ENCODE measurements around the gene ATP5PO.
"Not testable (repeated sequence)": the region's sequence is repeated elsewhere in the genome, so short reads cannot be mapped to it uniquely, and the experiment has no call there.

ATP5PO gene

DNA sequence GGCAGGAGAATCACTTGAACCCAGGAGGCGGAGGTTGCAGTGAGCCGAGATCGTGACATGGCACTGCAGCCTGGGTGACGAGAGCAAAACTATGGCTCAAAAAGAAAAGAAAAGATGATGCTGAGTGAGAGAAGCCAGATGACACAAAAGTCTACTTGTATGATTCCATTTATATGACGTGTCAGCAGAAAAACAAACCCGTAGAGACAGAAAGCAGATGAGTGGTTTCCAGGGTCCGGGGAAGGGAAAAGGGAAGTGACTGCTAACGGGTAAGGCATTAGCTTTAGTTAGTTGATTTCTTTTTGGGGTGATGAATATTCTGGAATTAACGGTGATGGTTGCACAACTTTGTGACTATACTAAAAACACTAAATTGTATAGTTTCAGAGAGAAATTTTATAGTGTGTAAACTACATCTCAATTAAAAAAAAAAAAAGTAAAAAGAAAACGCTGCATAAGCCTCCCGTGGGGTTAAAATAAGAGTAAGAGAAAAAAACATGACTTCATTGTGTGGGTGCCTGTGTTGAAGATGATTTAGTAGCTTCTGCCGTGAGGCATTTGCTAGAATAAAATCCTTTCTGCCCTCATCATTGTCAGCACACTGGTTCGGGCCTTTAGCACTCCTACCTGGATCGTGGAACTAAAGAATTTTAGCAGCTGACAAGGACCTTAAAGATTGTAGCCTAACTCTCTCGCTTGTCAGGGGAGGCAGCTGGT lies 24.7 kb upstream of the ATP5PO start:
- peak; percentile 70 for DNase-seq (ENCODE audit: low read depth)

DNA sequence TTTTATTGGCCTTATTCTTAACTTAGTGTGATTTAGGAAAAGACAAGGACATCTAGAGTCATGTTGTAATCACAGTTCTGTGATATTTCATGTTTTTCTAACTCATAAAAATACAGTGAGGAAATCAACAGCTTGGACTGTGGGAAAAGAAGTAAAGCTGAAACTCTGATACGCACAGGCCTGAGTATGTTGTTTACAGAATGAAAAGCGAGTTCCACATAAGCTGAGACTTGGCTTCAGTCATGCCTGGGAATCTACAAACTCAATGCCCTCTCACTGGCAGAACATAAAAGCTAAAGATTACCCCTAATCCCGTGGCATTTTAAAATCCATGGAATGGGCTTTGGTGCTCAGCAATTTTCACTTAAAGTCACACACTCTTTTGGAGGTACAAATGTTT lies 23.6 kb upstream of the ATP5PO start:
- peak; percentile 78 for DNase-seq (ENCODE audit: low read depth)

DNA sequence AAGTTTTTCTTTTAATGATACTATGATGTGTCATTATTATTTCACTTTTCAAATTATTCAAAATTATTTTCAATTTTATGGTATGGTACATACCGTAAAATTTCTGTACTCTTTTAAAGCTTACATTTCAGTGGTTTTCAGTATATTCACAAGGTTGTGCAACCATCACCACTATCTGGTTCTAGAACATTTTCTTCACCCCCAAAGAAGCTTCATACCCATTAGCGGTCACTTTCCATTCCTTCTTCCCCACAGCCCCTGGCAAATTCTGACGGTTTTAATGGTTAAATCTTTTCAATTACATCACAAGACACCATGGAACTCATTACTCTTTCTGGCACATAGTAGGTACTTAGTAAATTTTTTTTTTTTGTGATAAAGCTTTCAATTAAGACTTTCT lies 22.8 kb upstream of the ATP5PO start:
- peak; percentile 30 for DNase-seq (ENCODE audit: low read depth)

DNA sequence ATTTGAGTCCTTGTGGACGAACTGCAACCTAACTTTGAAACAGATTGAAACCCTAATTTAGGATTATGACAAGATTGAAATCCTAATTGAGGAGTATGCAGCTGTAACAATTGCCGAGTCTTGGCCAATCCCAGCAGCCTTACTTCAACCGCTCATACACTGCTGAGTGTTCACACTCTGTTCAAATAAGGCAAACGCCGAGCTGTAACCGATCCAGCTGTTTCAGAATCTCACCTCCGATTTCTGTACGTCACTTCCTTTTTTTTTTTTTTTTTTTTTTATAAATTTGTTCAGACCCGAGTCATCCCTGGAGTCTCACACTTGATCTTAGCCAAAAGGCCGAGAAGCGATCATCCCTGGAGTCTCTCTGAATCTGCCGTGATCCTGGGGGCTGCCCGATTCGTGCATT lies 22.3 kb upstream of the ATP5PO start:
- DNase-seq (ENCODE audit: low read depth): no peak

DNA sequence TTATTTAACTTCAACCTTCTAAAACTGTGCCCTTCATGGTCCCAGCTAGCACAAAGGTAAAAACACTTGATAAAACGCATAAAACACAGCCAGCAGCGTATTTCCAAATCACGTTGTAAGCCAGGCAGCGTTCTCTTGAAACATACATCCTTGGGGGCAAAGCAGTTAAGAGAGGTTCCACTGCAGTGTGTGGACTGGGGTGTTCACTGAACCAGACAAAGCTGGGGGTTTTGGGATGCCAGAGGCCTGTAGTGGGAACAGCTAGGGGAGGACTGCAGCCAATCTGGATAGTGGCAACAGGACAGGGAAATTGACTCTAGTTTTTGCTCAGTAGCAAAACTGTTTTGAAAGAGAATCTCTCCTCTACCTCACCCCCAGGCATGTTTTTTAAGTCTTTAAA lies 21.5 kb upstream of the ATP5PO start:
- DNase-seq (ENCODE audit: low read depth): no peak

DNA sequence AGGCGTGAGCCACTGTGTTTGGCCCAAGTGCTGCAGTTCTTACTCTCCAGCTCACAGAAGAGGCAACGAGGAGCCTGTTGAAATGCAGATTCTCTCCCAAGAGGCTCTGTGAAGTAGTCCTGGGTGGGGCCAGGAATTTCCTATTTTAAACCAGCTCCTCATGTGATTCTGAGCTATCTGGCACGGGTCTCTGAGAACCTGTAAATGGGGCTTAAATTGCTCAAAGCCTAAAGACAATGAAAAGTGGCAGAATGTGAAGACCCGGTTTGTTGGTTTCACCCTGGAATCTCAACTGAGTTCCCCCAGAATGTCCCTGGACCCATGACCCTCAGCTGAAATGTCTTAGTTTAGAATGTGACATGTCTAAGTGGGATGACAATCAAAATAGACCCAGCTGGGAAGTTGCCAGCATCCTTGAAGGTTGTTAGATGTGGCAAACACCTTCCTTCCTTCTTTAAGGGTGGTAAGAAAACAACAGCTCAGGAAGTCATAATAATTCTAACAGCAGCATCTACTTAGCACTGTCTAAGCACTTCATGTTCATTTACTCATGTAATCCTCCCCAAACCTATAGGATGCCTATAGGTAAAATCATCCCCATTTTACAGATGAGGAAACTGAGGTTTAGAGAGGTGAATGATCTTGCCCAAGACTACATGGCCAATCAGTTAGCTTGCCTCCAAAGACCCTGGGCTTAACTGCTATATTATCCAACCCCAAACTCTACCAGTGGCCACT lies 20.9 kb upstream of the ATP5PO start:
- DNase-seq (ENCODE audit: low read depth): no peak

DNA sequence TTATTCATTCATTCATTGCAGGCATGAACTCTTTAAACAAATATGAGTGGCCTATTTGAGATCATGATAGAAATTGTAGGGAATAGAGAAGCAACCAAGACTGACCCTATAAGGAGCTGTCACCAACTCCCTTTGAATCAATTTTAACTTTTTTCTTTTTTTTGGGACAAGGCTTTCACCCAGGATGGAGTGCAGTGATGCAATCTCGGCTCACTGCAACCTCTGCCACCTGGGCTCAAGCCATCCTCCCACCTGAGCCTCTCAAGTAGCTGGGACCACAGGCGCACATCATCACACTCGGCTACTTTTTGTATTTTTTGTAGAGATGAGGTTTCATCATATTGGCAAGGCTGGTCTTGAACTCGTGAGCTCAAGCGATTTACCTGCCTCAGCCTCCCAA lies 17.1 kb upstream of the ATP5PO start:
- no peak for DNase-seq (ENCODE audit: low read depth)

DNA sequence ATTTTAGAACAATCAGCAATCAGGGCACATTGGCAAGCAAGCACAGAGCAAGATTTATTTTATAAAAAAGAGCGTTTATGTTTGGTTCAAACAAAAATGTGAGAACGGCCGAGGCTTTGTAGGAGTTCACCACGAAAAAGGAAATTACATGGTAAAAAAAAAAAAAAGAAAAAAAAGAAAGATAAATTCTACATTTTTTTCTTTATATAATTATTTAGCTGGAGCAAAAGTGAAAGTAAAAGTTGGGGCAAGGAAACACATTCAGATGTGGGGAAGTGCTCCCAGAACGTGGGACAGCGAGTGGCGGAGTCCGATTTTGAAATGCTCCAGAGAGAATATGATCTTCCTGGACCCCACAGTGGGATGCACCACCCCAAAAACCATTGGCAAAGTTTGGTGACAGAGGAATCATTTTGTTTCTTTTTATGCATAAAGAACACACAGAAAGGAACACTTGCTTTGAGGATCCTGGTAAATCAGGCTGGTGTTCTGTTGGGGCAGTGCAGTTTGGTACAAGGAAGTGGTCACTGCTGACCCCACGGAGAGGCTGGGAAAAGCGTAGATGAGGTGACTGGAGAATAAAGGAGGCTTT lies 16.3 kb upstream of the ATP5PO start:
- DNase-seq (ENCODE audit: low read depth): peak; percentile 17

DNA sequence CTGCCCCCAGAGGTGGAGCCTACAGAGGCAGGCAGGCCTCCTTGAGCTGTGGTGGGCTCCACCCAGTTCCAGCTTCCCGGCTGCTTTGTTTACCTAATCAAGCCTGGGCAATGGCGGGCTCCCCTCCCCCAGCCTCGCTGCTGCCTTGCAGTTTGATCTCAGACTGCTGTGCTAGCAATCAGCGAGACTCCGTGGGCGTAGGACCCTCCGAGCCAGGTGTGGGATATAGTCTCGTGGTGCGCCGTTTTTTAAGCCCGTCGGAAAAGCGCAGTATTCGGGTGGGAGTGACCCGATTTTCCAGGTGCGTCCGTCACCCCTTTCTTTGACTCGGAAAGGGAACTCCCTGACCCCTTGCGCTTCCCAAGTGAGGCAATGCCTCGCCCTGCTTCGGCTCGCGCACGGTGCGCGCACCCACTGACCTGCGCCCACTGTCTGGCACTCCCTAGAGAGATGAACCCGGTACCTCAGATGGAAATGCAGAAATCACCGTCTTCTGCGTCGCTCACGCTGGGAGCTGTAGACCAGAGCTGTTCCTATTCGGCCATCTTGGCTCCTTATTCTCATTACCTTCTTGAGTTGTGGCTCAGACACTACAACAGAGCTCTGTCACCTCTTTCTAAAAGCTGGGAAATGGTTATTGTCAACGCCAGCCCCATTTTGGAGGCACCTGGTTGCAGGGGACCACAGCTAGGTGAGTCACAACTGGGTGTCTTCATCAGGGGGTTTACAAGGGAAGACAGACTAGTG lies 15.6 kb upstream of the ATP5PO start:
- DNase-seq (ENCODE audit: low read depth): peak; percentile 7

DNA sequence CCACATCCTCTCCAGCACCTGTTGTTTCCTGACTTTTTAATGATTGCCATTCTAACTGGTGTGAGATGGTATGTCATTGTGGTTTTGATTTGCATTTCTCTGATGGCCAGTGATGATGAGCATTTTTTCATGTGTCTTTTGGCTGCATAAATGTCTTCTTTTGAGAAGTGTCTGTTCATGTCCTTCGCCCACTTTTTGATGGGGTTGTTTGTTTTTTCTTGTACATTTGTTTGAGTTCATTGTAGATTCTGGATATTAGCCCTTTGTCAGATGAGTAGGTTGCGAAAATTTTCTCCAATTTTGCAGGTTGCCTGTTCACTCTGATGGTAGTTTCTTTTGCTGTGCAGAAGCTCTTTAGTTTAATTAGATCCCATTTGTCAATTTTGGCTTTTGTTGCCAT lies 10.6 kb upstream of the ATP5PO start:
- not testable (repeated sequence) for DNase-seq (ENCODE audit: low read depth)

DNA sequence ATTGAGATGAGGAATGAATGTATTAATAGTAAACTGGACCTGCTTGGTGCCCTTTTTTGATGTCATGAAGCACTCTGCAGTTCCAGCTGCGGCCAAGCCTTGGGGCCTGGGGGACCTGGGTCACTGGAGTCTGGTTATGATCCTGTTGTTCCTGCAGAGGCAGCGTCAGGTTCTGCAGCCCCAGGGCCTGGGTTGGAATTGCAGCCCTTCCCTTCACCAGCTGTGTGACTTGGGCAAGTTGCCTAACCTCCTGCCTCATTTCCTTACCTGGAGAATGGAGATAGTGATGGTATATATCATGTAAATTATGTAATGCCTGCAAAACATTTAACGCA lies 9.1 kb upstream of the ATP5PO start:
- no peak for DNase-seq (ENCODE audit: low read depth)

DNA sequence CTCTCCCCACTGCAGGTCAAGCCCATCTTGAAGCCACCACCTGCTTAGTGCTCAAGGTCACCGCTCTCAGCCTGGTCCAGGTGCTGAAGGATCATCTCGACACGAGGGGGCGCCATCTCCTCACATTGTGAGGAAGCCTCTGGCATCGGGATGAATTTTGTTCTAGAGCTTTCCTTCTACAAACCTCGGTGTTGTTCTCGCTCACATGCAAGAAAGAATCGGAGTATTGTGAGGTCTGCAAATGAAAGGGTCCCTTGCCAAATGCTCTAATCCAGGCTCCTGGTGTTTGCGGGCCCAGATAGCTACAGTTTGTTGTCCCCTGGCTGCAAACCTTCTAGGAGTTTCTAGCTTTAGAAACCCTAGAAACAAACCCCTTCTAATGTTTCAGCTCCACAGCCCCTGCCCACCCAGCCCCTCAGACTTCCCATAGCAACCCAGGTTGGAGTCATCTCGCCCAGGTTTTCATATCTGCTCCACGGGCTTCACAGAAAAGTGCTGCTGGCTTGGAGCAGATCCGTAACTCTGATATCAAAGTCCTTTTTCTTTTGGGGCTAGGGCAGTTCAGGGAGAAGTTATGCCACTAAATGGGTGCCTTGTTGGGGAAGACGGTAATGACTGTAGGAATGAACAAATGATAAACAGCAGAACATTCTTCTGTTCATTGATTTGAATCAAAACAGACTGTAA lies 8.6 kb upstream of the ATP5PO start:
- peak; percentile 72 for DNase-seq (ENCODE audit: low read depth)

DNA sequence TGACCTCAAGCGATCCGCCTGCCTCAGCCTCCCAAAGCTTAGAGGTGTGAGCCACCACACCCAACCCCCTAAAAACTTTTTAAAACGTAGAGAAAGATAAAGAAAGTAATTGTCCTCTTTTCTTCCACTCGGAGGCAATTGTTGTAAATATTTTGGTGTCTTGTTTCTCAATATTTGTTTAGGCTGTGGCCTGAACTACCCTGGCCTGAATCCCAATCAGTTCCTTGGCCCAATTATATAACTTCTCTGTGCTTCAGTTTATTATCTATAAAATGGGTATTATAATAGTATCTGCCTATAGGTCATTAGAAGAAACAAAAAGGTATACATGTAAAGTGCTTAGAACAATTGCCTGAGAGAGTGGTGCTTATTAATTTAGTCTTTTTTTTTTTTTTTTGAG lies 1.8 kb upstream of the ATP5PO start:
- DNase-seq (ENCODE audit: low read depth): no peak

DNA sequence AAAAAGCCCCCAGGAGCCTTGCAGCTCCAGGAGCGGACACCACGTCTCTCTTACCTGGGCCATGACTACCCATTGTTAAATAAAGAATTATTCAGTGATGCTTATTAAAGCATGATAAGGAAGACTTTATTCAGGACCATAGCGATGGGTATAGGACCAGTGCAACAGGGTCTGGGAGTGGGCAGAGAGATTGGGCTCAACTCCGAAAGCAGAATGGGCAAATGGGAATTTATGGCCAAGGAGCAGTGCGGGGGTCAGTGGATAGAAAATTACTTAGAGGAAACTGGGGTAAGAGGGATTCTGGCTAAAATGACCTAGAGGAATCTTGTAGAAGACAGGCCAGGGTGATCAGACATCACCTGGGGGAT lies 580 bp upstream of the ATP5PO start:
- no peak for DNase-seq (ENCODE audit: low read depth)

DNA sequence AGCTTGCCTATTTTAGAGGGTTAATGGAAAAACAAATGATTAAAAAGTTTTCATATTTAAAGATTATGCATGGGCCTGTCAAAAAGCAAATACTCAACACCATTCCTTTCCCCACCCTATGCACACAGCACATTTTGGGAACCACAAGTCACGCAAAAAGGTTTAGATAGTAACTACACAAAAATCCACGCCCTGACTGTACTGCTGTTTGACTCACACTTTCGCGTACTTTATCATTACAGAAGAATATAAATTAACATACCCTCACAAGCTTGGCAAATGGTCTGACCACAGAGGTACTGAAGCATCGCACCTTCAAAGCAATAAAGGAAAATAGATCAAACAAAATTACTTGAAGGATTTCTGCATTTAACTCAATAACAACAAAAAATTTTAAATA lies 1.4 kb downstream of the ATP5PO start:
- DNase-seq (ENCODE audit: low read depth): no peak

DNA sequence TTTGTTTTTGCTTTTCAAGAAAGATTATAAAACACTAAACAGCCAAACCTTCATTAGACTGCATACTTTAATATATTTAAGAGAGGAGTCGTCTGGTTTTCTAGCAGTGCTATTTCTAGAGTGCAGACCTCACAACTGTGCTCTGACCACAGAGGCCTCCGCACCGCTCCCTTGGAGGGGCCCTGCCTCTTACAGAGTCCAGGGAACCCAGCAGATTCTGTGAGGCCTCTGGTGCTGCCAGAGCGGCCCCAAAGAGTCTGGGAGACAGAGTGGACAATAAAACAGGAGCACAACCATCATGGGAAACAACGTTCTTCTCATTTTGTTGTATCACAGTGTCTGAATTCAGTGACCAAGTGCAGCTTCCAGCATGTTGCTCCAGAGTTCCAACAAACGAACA lies 5.8 kb downstream of the ATP5PO start:
- no peak for DNase-seq (ENCODE audit: low read depth)

DNA sequence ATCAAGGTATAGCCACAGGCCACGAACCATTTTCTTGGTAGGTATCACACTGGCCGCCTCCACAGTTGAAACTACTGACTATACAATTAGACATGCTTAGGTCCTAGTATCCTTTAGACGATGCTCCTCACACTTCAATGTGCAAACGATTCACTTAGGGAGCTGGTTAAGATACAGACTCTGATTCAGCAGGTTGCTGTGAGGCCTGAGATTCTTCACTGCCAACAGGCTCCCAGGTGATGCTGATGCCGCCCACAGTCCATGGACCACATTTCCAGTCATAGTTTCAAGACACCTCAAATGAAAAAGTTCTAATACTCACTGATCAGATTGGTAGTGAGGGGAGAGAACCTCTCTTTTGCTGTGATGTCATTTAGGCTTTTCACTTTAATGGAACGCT lies 6.8 kb downstream of the ATP5PO start:
- DNase-seq (ENCODE audit: low read depth): no peak

DNA sequence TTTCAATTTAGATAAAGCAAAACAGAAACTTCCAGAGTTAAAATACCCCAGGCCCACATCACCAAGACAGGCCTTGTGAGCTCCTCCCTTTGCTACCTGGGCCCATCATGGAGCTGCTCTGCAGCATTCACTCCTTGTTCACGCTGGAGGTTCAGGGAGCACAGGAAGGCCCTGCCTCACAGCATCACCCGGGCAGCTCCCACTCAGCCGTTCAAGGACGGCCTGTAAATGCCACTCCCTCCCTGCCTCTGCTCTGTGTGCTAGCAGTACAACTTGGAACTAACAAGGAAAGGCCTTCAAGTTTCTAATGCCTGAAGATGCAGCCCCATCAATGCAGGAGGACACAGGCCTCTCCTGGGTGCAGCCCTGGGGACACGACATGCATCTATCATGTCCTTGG lies 11.6 kb downstream of the ATP5PO start:
- DNase-seq (ENCODE audit: low read depth): no peak

DNA sequence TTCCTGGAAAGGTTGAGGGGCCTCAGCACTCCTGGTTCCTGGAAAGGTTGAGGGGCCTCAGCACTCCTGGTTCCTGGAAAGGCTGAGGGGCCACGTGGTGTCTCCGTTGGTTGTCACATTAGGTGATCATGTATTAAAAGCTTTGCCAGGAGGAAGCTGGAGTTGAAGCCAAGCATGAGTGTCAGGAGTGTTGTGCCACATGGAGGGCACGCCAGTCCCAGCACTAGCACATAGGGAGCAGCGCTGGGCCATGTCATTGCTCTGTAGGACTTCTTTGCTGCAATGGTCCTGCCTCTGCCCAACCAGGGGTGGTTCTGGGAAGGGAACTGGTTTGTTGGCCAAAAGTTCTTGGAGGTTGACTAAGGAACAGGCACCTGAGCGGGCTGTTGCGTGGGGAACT lies 13.3 kb downstream of the ATP5PO start:
- DNase-seq (ENCODE audit: low read depth): no peak

DNA sequence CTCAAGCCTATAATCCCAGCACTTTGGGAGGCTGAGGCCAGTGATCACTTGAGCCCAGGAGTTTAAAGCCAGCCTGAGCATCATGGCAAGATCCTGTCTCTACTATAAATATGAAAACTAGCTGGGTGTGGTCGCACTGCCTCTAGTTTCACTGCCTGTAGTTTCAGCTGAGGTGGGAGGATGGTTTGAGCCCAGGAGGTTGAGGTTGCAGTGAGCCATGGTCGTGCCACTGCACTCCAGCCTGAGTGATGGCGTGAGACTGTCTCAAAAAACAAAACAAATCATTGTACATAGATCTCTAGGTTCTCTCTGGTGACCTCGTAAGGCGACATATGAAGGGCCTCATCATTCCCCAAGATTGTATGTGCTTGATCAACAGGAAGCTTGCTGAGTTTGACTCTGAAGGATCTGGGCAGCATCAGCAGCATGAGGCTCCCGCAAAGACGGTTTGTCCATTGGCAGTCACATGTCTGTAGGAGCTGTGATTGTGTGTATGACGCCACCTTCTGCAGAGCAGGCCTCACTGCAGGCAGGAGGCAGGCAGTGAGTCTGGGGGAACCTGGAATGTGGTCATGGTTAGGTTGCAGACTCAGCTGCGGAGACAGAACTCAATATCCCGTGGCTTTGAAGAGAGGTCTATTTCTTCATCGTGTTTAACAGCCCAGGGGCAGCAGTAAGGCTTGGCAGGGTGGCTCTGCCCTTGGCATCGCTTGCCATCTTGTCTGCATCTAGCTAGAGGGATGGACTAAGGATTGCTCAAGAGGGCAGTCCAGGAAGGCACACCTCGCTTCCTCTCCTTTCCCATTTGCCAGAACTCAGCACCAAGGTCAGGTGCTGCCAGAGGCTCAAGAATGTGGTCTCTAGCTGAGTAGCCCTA lies 14.0 kb downstream of the ATP5PO start:
- DNase-seq (ENCODE audit: low read depth): peak; percentile 89

DNA sequence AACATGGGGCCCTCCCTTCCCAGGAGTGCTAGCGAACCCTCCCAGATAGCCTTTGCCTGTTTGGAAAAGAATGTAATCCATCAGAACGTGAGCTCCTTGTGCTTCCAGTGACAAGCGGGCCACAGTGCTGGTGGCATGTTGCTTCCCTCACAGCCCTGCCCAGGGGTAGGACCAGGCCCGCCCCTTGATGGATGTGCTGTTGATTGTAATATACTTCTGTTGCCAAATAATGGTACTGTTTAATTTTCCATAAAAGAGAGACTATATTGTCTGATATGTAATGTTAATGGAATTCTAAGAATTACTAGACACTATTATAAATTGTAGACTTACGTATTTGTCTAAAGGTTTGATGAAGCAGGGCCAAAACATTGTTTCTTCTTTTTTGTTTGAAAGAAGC lies 16.4 kb downstream of the ATP5PO start:
- peak; percentile 52 for DNase-seq (ENCODE audit: low read depth)
